HG03039 (cell line): ENCODE measurements around the gene PRKCB.
"Not testable (repeated sequence)": the region's sequence is repeated elsewhere in the genome, so short reads cannot be mapped to it uniquely, and the experiment has no call there.

Source experiments
- ATAC-seq: cut with Tn5 transposase; IDR thresholded peaks from one replicate; pipeline ENCODE4 v1.9.1; 2021; ENCODE audit warnings: mild to moderate bottlenecking, moderate library complexity; ENCODE audit not compliant: unreplicated experiment

Gene PRKCB

DNA sequence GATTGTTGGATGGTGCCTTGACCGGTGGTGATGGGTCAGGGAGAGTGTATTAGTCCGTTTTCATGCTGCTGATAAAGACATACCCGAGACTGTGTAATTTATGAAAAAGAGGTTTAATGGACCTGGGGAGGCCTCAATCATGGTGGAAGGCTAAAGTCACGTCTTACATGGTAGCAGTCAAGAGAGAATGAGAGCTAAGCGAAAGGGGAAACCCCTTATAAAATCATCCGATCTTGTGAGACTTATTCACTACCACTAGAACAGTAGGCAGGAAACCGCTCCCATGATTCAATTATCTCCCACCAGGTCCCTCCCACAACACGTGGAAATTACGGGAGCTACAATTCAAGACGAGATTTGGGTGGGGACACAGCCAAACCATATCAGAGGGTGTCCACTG is 316.3 kb downstream of the PRKCB start:
- not testable (repeated sequence) for ATAC-seq

DNA sequence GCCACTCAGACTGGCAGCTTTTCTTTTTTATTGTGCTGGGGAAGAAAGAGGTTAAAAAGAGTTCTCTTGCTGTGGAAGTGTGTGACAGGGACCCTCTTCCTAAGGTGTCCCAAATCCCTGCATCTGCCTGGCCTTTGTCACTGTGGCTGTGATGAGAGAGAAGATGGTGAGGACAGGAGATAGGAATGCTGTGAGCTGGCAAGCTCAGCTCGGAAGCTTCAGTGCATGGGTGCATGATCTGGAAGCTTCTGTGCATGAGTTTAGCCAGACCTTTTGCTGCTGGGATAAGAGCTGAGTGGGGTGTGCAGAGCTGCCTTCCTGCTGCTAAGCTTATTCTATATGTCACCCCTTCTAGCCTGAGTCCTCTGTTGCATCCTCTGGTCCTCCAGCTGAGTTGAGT is 317.0 kb downstream of the PRKCB start:
- ATAC-seq: no peak

DNA sequence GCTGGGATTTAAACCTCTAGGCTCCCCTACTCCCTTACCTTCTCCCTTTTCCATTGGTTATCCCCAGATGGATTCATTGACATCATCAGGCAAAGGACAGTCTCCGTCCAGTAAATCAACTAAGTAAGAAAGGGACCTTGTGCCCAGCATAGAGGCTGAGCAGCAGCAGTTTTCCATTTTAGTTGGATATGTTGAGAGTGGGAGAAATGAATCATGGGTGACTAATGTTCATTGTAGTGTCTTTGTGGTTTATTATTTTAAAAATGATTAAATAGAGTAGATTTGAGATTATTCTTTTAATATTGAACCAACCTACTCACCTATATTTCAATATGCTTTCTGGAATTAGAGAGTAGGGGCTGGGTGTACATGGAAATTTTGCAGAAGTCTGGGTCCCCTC is 321.0 kb downstream of the PRKCB start:
- ATAC-seq: no peak

DNA sequence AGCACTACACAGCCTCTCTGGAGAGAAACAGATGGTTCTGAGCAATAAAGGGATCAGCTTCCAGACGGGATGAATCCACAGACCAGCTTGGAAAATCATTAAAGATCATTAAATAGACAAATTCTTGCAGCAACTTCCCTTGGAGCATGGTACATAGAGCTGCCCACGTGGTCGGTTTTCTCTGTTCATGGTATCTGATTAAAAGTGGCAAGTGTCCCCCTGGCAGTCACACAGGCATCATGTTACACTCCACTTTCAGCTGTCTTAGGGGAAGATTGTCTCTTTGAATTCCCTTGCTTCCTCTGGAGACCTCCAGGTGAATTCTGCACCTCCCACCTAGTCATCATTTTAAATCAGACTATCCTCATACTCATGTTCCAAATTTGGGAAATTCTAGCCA is 328.2 kb downstream of the PRKCB start:
- no peak for ATAC-seq

DNA sequence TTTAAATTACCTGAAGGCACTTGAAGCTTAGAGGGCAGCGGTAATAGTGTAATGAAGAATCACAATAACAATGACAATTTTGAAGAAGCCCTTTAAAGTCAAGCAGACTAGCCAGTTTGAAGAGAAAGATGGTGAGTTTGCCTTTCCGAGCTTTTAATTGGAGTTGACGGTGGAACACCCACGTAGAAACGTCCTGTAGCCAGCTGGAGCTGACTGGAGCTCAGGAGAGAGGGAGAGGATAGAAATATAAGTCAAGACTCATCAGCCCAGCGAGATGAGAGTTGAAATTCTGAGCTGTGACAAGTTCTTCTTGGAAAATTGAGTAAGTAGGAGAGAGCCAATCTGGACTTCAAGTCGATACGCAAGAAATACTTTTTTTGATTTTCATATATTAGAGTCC is 328.6 kb downstream of the PRKCB start:
- no peak for ATAC-seq

DNA sequence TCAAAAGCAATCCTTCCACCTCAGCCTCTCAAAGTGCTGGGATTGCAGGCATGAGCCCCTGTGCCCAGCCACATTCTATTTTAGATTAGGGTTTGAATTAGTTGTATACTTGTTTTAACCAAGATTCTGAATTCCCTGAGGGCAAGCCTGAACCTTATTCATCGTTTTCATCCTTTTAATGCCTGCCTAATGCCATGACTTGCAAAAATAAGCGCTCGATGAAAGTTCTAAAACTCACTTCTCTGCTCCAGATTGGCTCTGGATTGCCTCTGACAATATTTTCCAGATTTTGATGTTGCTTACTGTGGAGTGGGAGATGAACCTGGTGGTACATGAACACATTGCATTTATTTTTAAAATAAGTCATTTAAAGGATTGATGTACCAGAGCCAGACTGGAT is 329.5 kb downstream of the PRKCB start:
- no peak for ATAC-seq

DNA sequence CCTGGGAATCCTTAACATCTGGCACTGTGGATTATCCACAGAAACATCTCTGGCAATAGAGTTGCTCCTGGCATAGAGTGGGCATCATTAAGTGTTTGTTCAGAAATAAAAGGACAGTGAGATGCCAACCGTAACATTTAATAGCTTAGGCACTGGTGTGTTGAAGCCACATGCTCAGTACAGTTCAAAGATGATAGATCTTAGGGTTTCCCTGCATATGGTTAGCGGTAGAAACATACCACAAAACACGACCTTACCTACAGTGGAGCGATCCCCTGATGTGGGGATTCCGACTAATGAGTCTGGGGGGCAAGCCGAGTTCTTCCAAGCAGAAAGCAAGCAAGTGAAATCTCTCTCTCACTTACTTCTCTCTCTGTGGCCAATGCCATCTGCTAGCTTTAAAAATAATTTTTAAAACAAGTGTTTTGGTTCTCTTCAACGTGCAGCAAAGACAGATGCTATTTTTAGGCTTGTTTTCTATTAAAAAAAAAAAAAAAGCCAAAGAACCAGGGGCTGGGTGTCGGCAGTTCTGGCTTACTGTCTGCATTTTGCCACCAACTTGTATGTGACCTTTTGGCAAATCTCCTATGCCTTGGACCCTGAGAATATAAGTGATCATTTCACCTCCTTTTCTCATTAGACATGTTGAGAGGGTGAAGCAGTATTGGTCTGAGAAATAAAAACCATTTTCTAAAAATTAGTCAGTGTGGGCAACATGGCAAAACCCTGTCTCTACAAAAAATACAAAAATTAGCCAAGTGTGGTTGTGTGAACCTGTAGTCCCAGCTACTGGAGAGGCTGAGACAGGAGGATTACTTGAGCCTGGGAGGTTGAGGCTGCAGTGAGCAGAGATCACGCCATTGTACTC is 331.1 kb downstream of the PRKCB start:
- no peak for ATAC-seq

DNA sequence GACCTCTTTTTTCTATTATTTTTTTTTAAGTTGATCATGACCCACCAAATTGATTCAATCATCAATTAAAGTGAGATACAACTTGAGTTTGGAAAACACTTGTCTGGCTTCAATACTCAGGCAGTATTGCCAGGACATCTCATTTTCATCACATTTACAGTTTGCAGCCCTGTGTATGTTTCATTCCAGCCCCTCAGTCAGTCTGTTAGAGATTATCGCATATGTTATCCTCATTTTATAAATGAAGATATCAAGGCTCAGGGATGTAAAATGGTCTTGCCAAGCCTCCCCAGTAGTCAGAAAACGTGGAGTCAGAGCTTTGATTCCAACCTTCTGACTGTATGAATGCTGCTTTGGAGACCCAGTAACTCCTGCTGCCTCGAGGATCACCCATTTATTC is 333.1 kb downstream of the PRKCB start:
- ATAC-seq: no peak

DNA sequence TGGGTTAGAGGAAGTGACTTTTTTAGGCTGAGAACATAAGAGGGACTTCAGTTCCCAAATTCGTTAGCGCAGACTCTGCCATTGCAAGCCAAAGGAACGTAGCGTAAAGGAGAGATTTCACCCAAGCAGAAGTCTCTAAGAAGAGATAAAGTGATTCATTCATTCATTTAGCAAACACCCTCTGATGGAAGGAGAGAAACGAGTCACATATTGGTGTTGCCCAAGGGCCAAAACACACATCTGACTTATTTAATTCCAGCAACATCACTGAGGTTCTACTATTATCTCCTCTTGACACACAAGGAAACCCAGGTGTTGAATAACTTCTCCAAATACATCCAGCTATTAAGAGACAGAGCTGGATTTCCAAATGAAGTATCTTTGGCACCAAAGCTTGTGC is 334.6 kb downstream of the PRKCB start:
- ATAC-seq: no peak

DNA sequence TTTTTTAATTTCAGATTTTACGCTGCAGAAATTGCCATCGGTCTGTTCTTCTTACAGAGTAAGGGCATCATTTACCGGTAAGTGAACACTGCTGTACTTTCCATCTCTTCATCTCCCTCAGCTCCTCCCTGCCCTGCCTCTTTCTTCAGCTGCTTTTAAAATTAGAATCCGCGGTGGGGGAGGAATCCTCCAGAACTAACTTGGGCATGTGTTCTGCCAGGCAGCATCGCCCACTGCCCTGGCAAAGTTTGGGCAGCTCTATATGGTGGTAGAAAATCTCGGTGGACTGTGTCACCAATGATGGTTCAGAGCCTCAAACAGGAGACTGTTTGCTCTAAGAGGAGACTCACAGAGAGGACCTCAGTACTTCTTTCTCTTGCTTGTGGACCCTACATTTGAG is 338.7 kb downstream of the PRKCB start:
- no peak for ATAC-seq

DNA sequence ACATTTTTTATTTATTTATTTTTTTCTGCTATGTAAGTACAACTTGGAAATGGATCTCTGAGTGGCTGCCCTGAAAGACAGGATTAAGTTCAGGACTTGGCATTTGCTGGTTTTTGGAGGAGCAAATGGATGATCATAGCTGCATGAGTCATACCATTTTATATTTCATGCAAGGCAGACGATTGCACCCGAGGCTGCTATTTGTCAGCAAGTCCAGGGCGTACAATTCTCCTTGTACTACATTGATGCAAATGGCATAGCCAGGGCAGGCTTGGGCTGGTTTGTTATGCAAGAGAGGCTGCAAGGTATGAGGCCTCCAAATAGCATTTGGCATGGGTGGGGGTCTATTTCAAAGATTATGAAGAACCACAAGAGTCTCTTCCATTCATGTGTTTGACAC is 339.2 kb downstream of the PRKCB start:
- no peak for ATAC-seq

DNA sequence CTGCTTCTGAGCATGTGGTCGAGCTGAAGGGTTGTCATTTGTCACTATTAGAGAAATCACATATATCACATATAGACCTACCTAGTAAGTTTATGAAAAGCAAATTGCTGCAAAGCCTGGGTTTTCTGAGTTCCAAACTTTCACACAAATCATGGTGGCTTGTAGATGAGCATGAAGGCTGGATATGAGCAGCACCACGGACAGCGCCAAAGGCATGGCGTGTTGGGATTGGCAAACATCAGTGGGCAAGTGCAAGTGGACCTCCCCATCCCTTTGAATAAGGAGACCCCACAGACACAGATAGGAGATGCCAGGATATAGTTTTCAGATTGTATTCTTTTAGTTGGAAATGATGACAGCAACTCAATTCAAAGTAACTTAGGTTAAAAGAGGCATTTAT is 342.7 kb downstream of the PRKCB start:
- ATAC-seq: no peak

DNA sequence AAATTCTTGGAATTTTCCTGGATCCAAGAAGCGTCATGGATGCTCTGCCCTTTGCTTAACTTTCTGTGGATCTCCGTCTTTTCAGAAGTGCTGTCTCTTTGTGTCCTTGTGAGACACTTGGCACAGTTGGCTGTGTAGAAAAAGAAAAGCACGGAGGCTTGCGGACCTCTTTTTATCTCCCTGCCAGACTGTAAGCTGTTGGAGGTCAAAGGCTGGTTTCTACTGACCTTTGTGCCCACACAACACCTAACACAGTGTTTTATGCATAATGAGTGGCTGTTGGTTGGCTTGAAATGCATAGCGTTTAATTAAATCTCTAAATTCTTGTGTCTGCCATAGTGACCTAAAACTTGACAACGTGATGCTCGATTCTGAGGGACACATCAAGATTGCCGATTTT is 344.7 kb downstream of the PRKCB start:
- no peak for ATAC-seq

DNA sequence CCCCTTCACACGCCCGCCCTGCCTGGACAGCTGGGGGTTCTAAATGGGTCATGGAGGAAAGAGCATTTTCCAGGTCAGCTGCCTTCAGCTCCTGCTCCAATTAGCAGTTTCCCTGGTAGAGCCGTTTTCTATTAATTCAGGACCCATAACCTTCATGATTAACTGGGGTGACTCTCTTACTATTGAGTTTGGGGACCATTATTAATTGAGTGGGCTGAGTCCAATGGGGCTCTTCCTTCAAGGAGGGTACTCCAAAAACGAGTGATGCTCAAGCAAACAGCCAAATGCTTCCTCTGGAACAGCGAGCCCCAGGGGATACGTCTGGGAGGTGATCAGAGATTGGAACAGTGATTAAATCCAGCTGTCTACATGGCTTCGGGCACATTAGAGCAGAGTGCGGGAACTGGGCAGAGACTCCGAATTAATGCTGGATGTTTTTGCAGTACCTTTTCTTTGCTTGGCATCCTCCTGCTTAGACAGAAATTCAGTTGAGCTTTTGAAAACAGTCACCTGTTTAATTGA is 352.3 kb downstream of the PRKCB start:
- no peak for ATAC-seq

DNA sequence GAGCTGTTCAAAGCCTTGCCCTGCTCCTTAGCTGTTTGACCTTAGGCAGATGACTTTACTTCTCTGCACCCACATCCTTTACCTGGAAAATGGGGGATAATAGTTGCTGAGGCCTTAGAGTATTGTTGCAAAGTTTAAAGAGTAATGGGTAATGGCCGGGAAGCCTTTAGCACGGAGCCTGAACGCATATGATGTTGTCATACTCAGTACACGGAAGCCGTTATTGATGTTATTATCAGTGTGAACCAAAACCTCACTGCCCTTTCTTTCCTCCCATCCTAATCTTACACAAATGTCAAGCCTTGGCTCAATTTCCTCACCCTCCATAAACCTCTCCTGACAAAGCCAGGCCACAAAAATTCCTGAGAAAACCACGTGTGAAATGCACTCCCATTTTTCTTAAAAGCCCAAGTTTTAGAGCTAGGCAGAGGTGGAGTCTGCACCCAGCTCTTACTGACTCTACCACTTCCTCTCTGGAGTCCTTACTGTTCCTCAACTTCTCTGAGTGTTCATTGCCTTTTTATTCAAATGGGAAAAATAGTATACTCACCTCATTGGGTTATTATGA is 353.1 kb downstream of the PRKCB start:
- no peak for ATAC-seq

DNA sequence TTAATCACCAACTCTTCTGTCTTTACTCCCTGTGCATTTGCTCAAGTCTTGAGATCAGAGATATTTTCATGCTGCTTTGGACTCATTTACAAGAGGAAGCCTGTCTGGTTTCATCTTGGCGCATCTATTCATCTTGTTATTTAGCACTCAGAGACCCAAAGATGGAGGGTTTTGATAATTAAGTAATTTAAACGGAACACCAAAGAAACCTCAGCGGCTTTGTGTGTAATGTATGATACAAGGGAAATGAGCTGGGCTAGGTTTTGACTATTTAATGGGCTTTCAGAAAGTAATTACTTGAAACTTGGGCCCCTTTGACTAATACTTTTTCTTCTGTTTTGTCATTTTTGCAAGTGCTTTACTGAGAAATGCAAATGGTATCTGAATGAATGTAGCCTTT is 354.2 kb downstream of the PRKCB start:
- ATAC-seq: no peak

DNA sequence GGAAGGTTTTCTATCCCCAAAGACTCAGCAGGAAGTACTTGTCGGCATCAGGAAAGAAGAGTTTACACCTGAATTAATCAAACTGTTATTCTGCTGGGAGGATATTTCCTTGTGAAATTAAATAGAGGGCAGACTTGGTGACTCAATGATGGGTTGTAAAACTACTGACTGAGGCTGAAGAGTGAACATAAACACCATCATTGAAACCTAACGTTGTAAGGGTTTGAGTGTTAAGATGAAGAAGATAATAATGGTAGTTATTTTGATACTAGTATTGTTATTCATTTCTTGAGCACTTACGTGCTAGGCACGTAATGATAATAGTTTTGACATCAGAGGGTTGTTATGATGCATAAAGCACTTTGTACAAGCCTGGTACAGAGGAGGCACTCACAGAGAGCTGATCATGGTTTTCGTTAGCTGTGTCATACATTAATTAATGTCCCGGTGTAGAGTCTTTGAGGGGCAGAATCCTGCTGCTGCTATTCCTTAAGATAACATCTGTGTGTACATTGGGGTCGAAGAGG is 356.2 kb downstream of the PRKCB start:
- ATAC-seq: no peak

DNA sequence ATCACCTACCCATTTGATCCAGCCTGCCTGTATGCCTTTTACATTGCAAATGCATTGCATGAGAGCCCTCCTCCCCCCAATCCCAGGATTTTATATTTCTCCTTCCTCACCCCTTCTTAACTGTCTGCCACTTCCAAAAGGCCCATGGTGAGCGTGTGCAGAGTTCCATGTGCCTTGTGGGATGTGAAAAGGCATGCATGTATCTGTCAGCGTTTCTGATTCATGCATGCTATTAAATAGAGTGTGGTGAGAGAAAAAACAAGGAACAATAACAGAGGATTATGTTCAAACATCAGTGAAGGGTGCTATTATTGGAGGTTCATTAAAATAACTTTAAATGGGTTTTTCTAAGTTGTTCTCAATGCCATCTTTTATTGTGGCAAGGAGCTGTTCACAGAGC is 359.4 kb downstream of the PRKCB start:
- no peak for ATAC-seq

DNA sequence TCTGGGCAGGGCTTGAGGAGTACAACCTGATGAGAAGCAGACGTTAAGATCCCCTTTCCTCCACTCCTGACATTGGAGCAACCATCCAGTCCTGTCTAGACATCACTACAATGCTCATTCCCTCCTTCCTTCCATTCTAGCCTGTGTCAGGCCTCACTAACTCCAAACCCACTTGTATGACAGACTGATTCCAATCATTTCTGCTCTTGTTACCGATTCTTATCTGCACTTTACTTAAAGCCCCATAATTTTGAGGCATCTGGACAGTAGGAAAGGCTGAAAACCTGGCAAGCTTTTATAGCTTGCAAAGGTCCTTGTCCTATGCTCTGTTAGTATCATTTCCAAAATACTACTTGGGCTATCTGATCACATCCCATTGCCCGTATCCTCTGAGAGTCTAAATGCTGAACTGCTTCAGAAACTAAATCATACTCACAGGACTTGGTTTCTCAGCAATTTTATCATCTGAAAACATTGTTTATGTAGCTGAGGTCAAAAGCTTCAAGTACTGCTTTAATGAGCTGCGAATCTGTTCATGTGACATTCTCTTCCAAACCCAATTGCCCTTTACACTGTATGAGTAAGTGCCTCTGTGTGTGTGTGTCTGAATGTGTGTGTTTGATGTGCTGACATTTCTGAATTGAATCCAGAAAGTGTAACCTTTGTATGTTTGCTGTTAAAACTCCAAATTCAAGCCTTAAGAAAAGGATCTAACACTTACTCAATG is 363.2 kb downstream of the PRKCB start:
- ATAC-seq: no peak

DNA sequence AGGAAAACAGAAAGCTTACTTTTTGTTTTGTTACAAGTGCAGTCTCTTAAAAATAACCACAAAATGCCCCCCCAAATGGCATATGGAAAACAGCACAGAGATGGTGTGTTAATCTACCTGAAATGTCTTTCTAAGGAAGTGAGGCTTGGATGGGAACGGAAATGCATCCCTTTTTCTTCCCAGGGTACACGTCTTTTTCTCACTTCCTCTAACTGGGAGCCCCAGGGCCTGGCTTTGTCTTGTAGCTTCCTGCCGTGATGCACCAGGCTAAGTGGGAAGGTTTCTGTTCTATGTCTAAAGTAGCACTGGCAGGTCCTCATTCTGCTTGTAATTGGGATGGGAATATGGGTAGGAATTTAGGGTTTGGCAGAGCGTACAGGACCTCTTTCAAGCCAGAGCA is 367.9 kb downstream of the PRKCB start:
- ATAC-seq: no peak

DNA sequence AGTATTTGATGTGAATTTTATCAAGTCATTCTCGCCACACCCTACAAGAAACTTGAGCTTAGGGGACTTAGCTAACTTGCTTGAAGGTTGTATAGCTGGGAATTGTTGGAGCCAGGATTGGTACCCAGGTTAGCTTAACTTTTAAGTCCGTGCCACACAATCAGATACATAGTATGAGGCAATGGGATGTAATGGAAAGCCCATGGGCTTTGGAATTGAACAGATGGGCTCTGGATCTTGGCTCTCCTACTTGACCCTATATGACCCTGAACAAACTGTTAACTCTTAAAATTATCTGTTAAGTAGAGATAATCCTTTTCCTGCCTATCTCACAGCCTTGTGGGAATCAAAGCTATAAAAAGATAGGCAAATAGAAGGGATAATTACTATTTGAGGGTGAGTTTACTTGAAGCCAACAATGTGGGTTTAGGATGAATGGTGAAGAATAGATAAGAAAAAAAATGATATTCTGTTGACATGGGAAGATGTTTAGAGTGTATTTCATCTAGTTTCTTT is 368.4 kb downstream of the PRKCB start:
- ATAC-seq: no peak
